A673 (cell line): ENCODE measurements around the gene ZNF646. TPM values are rescaled to one million over a fixed set of nuclear protein-coding genes. Genes with fewer than 3 reads are reported as not detected.

Experiments used
- BruUV-seq: library from RNA; stranded (reverse); fragments of 400-500 nt; replicated peaks from 2 replicates; lab custom pipeline; 2021; lab: Mats Ljungman, UMichigan
- CTCF ChIA-PET: fragments of 300-600 bp; sonication (Branson Sonifier 250); formaldehyde crosslinking; loops from one replicate; lab custom pipeline; 2022; ENCODE audit warnings: antibody characterized with exemption; lab: Charles Lee
- POLR2A ChIA-PET: fragments of 300-600 bp; sonication (Branson Sonifier 250); formaldehyde crosslinking; loops from one replicate; lab custom pipeline; 2022; ENCODE audit warnings: antibody characterized with exemption; ENCODE audit not compliant: low non-redundant PET; lab: Charles Lee
- DNase-seq: peaks from one replicate; pipeline ENCODE4 v3.0.0-alpha.2; 2015; ENCODE audit warnings: low spot score
- H3K27ac ChIP-seq: fragments of 200-600 bp; sonication (generic); 2 replicates; pipeline ENCODE4 v1.5.1; 2016; ENCODE audit warnings: mixed run types, low read depth, mild to moderate bottlenecking, mixed read lengths, antibody characterized with exemption, low read length; ENCODE audit not compliant: poor library complexity, severe bottlenecking
- H3K27me3 ChIP-seq: fragments of 200-600 bp; sonication (generic); replicated peaks from 2 replicates; pipeline ENCODE4 v1.6.1; 2017; ENCODE audit warnings: mixed run types, low read depth, mild to moderate bottlenecking, mixed read lengths, antibody characterized with exemption, low read length; ENCODE audit not compliant: insufficient read depth, poor library complexity
- H3K36me3 ChIP-seq: fragments of 200-600 bp; sonication (generic); 2 replicates; pipeline ENCODE4 v1.6.1; 2016; ENCODE audit warnings: mixed run types, mild to moderate bottlenecking, mixed read lengths, antibody characterized with exemption, low read length; ENCODE audit not compliant: insufficient read depth, poor library complexity, severe bottlenecking
- H3K4me1 ChIP-seq: fragments of 200-600 bp; sonication (generic); 2 replicates; pipeline ENCODE4 v1.6.1; 2017; ENCODE audit warnings: mixed run types, mild to moderate bottlenecking, mixed read lengths, antibody characterized with exemption, low read length; ENCODE audit not compliant: insufficient read depth, poor library complexity, severe bottlenecking
- H3K4me3 ChIP-seq: fragments of 200-600 bp; sonication (generic); 2 replicates; pipeline ENCODE4 v1.5.1; 2016; ENCODE audit warnings: low read depth, mixed run types, mild to moderate bottlenecking, mixed read lengths, low read length; ENCODE audit not compliant: poor library complexity, severe bottlenecking
- H3K9me3 ChIP-seq: fragments of 200-600 bp; sonication (generic); 2 replicates; pipeline ENCODE4 v1.6.1; 2016; ENCODE audit warnings: mixed run types, low read depth, mild to moderate bottlenecking, mixed read lengths, antibody characterized with exemption, low read length; ENCODE audit not compliant: poor library complexity, severe bottlenecking
- EZH2 ChIP-seq: fragments of 200-600 bp; sonication (generic); IDR thresholded peaks from 2 replicates; pipeline ENCODE4 v1.6.1; 2017; ENCODE audit warnings: borderline replicate concordance, low read depth, mild to moderate bottlenecking, mixed read lengths, antibody characterized with exemption, low read length; ENCODE audit not compliant: poor library complexity, severe bottlenecking
- intact Hi-C: fragments of 100-400 bp; cut with micrococcal nuclease; formaldehyde crosslinking; loops from one replicate; pipeline ENCODE4 v1.10.0; 2022; ENCODE audit not compliant: unreplicated experiment
- total RNA-seq: library from RNA; stranded (reverse); gene quantifications from 2 replicates; pipeline ENCODE4 v1.2.3, GENCODE V29; 2021
- TF ChIP-seq, protein P1 (sequence below): fragments of 300-800, 200-600 bp; sonication (generic); conservative IDR thresholded peaks from 2 replicates; pipeline ENCODE4 v1.5.1; 2017; ENCODE audit warnings: low read depth, mild to moderate bottlenecking, antibody characterized with exemption, low read length, moderate library complexity, mixed read lengths

ZNF646 gene
- total RNA-seq, 1 experiment from 2014 or later: 26.6 TPM

DNA sequence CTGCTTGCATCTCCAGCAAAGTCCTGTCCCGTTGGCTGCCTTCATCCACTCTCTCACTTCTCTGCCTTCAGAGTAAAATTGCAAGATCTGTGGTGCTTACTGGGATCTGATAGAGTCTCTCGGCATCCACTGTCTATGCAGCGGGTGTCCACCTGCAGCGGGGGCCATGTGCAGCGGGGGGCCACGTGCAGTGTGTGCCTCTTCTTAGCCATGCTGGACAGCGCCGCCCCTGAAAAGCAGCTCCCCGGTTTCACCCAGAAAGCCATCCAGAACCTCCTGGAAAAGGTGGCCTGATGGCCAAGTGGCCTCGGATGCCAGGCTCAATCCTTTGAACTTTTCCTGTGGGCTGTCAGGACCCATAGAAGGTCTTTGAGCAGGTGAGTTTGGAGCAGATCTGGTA is 31.4 kb upstream of the ZNF646 start:
- no peak for TF ChIP-seq EZH2
- TF ChIP-seq, protein P1, sequence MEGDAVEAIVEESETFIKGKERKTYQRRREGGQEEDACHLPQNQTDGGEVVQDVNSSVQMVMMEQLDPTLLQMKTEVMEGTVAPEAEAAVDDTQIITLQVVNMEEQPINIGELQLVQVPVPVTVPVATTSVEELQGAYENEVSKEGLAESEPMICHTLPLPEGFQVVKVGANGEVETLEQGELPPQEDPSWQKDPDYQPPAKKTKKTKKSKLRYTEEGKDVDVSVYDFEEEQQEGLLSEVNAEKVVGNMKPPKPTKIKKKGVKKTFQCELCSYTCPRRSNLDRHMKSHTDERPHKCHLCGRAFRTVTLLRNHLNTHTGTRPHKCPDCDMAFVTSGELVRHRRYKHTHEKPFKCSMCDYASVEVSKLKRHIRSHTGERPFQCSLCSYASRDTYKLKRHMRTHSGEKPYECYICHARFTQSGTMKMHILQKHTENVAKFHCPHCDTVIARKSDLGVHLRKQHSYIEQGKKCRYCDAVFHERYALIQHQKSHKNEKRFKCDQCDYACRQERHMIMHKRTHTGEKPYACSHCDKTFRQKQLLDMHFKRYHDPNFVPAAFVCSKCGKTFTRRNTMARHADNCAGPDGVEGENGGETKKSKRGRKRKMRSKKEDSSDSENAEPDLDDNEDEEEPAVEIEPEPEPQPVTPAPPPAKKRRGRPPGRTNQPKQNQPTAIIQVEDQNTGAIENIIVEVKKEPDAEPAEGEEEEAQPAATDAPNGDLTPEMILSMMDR: no peak
- Histone ChIP-seq H3K4me1 (no peaks in the 10 kb centered on the region), H3K27ac (no peak overlapping the region), H3K36me3 (no peaks in the 10 kb centered on the region), H3K4me3 (no peak overlapping the region), H3K27me3 (no peaks in the 10 kb centered on the region), H3K9me3 (no peaks in the 10 kb centered on the region)
- BruUV-seq: no TSS peak
- intact Hi-C loops: no loop called here
- CTCF ChIA-PET: no interaction called here
- POLR2A ChIA-PET: no interaction called here
- DNase-seq: no peak

DNA sequence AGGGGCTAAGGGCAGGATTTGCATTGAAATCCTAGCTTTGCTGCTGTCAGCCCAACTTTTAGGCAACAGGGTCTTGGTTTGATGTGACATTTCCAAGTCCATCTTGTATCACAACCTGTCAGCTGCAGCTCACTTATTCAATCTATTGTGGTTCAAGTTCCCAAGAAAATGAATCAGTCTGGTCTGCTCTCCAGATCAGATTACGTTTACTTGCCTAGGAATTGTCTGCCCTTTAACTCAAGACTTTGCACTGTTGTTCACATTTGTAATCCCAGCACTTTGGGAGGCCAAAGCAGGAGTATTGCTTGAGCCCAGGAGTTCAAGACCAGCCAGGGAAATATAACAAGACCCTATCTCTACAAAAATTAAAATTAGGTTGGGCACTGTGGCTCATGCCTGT is 30.9 kb upstream of the ZNF646 start:
- Histone ChIP-seq H3K9me3 (no peaks in the 10 kb centered on the region), H3K36me3 (no peaks in the 10 kb centered on the region), H3K4me1 (no peaks in the 10 kb centered on the region), H3K27me3 (no peaks in the 10 kb centered on the region), H3K27ac (no peak overlapping the region), H3K4me3 (no peak overlapping the region)
- no peak for DNase-seq
- POLR2A ChIA-PET: no interaction called here
- CTCF ChIA-PET: no interaction called here
- intact Hi-C loops: no loop called here
- no TSS peak for BruUV-seq
- no peak for TF ChIP-seq EZH2
- TF ChIP-seq, protein P1: no peak

DNA sequence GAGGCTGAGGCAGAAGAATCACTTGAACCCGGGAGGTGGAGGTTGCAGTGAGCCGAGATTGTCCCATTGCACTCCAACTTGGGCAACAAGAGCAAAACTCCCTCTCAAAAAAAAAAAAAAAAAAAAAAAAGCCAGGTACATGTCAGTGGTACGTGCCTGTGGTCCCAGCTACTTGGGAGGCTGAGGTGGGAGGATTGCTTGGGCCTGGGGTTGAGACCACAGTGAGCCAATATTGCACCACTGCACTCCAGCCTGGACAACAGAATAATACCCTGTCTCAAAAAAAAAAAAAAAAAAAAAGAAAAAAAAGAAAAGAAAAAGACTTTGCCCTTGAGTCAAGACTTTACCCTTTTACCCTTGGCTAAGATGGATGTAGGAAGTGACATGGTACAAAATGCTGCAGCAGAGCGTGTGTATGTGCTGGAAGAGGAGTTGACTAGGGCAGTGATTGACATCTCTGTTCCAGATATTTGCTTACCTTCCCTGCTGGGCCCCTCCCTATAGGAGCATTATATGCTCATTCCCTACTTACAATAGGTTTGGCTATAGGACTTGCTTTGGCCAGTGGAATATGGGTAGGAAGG is 30.2 kb upstream of the ZNF646 start:
- POLR2A ChIA-PET: no interaction called here
- H3K27ac ChIP-seq: no peak overlapping the region
- intact Hi-C loops: no loop called here

More for the DNA sequence above, 30.2 kb upstream of the ZNF646 start:
- CTCF ChIA-PET: no interaction called here
- Histone ChIP-seq H3K36me3 (no peaks in the 10 kb centered on the region), H3K27me3 (no peaks in the 10 kb centered on the region), H3K9me3 (no peaks in the 10 kb centered on the region), H3K4me1 (no peaks in the 10 kb centered on the region), H3K4me3 (no peak overlapping the region)
- no peak for DNase-seq
- BruUV-seq: no TSS peak
- TF ChIP-seq, protein P1: no peak
- TF ChIP-seq EZH2: no peak
